Peyer's patch (tissue), 4 donors: Measurements from ENCODE around the gene HSDL1. TPM values are rescaled to one million over a fixed set of nuclear protein-coding genes. Genes with fewer than 3 reads are reported as not detected.

ENCODE experiments used
- DNase-seq, 3 donors: peaks; one replicate each; pipeline ENCODE4 v3.0.0-alpha.2; 2017 to 2019
- H3K27ac ChIP-seq, 4 donors: fragments of 200-600 bp; sonication (generic); one replicate each; pipeline ENCODE4 v1.5.1; 2016 to 2019
- H3K27me3 ChIP-seq, 2 donors: fragments of 200-600 bp; sonication (generic); one replicate each; pipeline ENCODE4 v1.5.1; 2019
- H3K36me3 ChIP-seq, 3 donors: fragments of 200-600 bp; sonication (generic); one replicate each; pipeline ENCODE4 v1.5.1; 2016 to 2019
- H3K4me1 ChIP-seq, 4 donors: fragments of 200-600 bp; sonication (generic); one replicate each; pipeline ENCODE4 v1.5.1; 2016 to 2019
- H3K4me3 ChIP-seq, 4 donors: fragments of 200-600 bp; sonication (generic); 1 replicate in 3 of 4; 2 replicates in 1 of 4; pipeline ENCODE4 v1.5.1; 2016 to 2019; ENCODE audit warnings: mild to moderate bottlenecking in 1 of 4
- H3K9me3 ChIP-seq, 4 donors: fragments of 200-600 bp; sonication (generic); one replicate each; pipeline ENCODE4 v1.5.1; 2016 to 2019; ENCODE audit warnings: mild to moderate bottlenecking in 1 of 4
- POLR2A ChIP-seq, 2 donors: fragments of 450-650 bp; IDR thresholded peaks; one replicate each; pipeline ENCODE4 v1.5.1; 2017; ENCODE audit warnings: antibody characterized with exemption in 2 of 2, mild to moderate bottlenecking in 2 of 2, moderate library complexity in 2 of 2
- total RNA-seq, 4 donors: library from RNA; depleted of rRNA; stranded (reverse); fragments of >200 nt; gene quantifications; one replicate each; pipeline ENCODE4 v1.1.0, GENCODE V29; 2016
- TF ChIP-seq, protein P1 (sequence below), 6 experiments: fragments of 450-650 bp in 4 of 6; fragments of 200-600 bp in 2 of 6; sonication (generic) in 1 of 6; IDR thresholded peaks; one replicate each; pipeline ENCODE4 v1.5.1; 2017 to 2019; ENCODE audit warnings: antibody characterized with exemption in 6 of 6, mild to moderate bottlenecking in 3 of 6, moderate library complexity in 1 of 6

The HSDL1 gene
- total RNA-seq, 4 donors from 2014 or later: 8.4 to 25.0 (median 10.8) TPM

DNA sequence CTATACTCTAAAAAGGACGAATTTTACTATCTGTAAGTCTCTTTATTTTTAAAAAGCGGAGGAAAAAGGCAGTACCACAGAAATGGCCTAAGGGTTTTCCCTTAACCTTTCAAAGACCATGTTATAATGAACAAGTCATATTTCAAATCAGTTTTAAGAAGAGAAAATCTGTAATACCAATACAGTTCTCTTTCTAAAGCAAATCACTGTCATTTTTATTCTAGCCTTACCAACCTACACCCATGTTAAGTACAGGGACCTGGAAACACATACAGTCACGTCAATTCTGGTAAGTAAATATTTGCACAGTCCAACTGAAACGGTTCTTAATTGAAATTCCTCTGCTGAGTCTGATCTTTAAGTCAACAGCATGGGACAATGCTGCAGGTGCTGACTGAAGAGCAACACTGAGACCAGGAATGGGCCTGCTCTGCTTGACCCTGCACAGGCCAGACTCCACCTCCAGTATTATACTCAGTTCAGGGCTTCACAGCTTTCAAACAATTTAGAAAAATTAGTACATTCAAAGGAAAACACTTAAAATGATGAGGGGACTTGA, 48.5 kb downstream of the HSDL1 start:
- Histone ChIP-seq H3K27me3 (no peaks in the 10 kb centered on the region), H3K27ac (no peak overlapping the region), H3K4me1 (no peaks in the 10 kb centered on the region), H3K4me3 (no peak overlapping the region), H3K36me3 (peaks cover 0 to 97% (median 0%) of the 10 kb centered on the region in 3 donors), H3K9me3 (no peaks in the 10 kb centered on the region)
- no peak for TF ChIP-seq POLR2A (IDR thresholded peaks at IDR 0.05)
- TF ChIP-seq, protein P1, sequence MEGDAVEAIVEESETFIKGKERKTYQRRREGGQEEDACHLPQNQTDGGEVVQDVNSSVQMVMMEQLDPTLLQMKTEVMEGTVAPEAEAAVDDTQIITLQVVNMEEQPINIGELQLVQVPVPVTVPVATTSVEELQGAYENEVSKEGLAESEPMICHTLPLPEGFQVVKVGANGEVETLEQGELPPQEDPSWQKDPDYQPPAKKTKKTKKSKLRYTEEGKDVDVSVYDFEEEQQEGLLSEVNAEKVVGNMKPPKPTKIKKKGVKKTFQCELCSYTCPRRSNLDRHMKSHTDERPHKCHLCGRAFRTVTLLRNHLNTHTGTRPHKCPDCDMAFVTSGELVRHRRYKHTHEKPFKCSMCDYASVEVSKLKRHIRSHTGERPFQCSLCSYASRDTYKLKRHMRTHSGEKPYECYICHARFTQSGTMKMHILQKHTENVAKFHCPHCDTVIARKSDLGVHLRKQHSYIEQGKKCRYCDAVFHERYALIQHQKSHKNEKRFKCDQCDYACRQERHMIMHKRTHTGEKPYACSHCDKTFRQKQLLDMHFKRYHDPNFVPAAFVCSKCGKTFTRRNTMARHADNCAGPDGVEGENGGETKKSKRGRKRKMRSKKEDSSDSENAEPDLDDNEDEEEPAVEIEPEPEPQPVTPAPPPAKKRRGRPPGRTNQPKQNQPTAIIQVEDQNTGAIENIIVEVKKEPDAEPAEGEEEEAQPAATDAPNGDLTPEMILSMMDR (IDR thresholded peaks at IDR 0.05): no peak
- DNase-seq: no peak

DNA sequence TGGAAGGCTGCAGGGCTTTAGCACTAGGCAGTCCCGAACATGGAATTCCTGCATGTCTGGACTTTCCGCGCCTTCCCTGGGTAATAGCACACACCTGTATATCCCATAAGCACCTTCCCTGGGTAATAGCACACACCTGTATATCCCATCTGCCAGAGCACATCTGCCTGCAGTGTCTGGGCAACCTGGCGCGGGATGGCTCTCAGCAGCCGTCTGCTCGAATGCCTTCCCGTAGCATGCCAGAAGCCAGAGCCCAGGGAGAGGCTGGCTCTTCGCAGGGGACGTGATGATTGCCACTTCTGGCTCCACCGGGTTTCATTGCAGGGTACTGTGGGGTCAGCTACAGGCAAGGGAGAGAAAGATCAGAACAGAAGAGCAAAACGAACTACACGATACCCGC, 49.5 kb downstream of the HSDL1 start:
- Histone ChIP-seq H3K4me3 (no peak overlapping the region), H3K36me3 (peaks cover 0 to 97% (median 0%) of the 10 kb centered on the region in 3 donors), H3K27ac (no peak overlapping the region), H3K4me1 (no peaks in the 10 kb centered on the region), H3K27me3 (no peaks in the 10 kb centered on the region), H3K9me3 (no peaks in the 10 kb centered on the region)
- no peak for DNase-seq
- no peak for TF ChIP-seq POLR2A (IDR thresholded peaks at IDR 0.05)
- TF ChIP-seq, protein P1 (IDR thresholded peaks at IDR 0.05): no peak

DNA sequence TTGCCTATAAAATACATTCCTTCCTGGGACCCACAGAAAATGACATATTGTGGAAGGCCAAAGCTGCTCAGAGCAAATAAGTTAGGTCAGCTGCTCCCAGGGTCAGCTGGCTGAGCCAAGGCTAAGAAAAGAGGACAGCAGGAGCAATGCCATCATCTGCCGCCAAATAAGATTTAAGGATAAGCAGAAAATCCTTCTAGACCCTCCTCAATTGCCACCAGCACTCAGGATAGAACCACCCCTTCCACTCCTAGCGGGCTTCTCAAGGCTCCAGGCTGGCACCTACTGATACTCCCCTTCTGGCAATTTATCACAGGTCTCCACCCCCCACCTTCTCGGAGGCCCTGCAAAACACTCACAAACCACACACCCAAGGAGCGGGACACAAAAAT, 51.1 kb downstream of the HSDL1 start:
- H3K27me3 ChIP-seq: no peaks in the 10 kb centered on the region
- H3K4me3 ChIP-seq: no peak overlapping the region
- peaks cover 0 to 3% (median 0%) of the 10 kb centered on the region in 4 donors for H3K4me1 ChIP-seq
- peaks cover 0 to 98% (median 0%) of the 10 kb centered on the region in 3 donors for H3K36me3 ChIP-seq
- no peak for TF ChIP-seq POLR2A (IDR thresholded peaks at IDR 0.05)
- TF ChIP-seq, protein P1 (IDR thresholded peaks at IDR 0.05): no peak
- no peak for DNase-seq
- H3K27ac ChIP-seq: no peak overlapping the region
- no peaks in the 10 kb centered on the region for H3K9me3 ChIP-seq

- Histone ChIP-seq H3K36me3 (peaks cover 0 to 98% (median 0%) of the 10 kb centered on the region in 3 donors), H3K4me3 (no peak overlapping the region), H3K9me3 (no peaks in the 10 kb centered on the region), H3K27ac (no peak overlapping the region), H3K27me3 (no peaks in the 10 kb centered on the region), H3K4me1 (peaks cover 0 to 6% (median 0%) of the 10 kb centered on the region in 4 donors)
- no peak for DNase-seq
- TF ChIP-seq POLR2A (IDR thresholded peaks at IDR 0.05): no peak
Observed at GRCh38 chr16:84093120-84093878, 51.7 kb downstream of the HSDL1 start.

DNA sequence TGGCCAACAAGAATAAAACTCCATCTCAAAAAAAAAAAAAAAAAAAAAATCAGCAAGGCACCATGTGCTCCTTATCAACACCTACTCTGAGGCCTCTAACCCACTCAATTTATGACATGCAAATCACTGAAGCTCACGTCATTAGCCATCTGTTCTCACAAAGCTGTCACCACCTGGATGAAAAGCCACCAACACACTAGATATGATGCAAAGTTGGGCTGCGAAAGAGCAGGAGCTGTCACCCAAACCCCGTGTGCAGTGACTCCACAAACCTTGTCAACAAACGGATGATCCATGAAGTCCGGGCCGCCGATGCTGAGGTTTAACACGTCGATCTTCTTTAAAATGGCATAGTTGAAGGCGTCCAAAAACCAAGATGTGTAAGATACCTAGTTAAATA, 53.5 kb downstream of the HSDL1 start:
- TF ChIP-seq, protein P1 (IDR thresholded peaks at IDR 0.05): no peak
- no peak for TF ChIP-seq POLR2A (IDR thresholded peaks at IDR 0.05)
- Histone ChIP-seq H3K27me3 (no peaks in the 10 kb centered on the region), H3K27ac (no peak overlapping the region), H3K4me3 (no peak overlapping the region), H3K9me3 (no peaks in the 10 kb centered on the region), H3K4me1 (peaks cover 0 to 11% (median 0%) of the 10 kb centered on the region in 4 donors), H3K36me3 (peaks cover 0 to 98% (median 0%) of the 10 kb centered on the region in 3 donors)
- no peak for DNase-seq

DNA sequence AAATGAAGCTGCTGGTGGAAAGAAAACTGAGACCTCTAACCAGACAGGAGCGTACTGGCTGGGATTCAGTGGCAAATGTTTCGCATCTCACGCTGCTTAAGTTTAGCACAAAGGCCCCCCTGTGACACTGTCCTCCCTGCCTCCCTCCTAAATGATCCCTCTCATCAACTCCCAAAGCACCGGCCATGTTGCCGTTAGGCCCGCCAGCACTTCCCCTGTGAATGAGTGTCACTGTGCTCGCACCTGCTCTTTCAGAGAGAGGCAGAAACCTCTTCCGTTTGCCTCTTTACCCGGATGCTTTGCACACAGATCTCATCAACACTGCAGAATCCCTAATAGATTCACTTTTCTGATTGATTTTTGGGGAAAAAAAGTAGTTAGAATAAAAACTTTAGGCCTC, 54.8 kb downstream of the HSDL1 start:
- Histone ChIP-seq H3K27me3 (no peaks in the 10 kb centered on the region), H3K4me1 (peaks cover 0 to 15% (median 0%) of the 10 kb centered on the region in 4 donors), H3K36me3 (peaks cover 0 to 94% (median 0%) of the 10 kb centered on the region in 3 donors), H3K4me3 (no peak overlapping the region), H3K9me3 (no peaks in the 10 kb centered on the region), H3K27ac (no peak overlapping the region)
- TF ChIP-seq, protein P1 (IDR thresholded peaks at IDR 0.05): no peak
- TF ChIP-seq POLR2A (IDR thresholded peaks at IDR 0.05): no peak
- no peak for DNase-seq
